HG03442 (cell line): ENCODE results near the gene GPC5.
A peak's percentile ranks its signal among the peaks of the same experiment; 100 is the strongest.

ENCODE experiments used
- ATAC-seq: cut with Tn5 transposase; IDR thresholded peaks from one replicate; pipeline ENCODE4 v1.9.1; 2021; ENCODE audit warnings: mild to moderate bottlenecking, moderate library complexity; ENCODE audit not compliant: unreplicated experiment

Gene GPC5

DNA sequence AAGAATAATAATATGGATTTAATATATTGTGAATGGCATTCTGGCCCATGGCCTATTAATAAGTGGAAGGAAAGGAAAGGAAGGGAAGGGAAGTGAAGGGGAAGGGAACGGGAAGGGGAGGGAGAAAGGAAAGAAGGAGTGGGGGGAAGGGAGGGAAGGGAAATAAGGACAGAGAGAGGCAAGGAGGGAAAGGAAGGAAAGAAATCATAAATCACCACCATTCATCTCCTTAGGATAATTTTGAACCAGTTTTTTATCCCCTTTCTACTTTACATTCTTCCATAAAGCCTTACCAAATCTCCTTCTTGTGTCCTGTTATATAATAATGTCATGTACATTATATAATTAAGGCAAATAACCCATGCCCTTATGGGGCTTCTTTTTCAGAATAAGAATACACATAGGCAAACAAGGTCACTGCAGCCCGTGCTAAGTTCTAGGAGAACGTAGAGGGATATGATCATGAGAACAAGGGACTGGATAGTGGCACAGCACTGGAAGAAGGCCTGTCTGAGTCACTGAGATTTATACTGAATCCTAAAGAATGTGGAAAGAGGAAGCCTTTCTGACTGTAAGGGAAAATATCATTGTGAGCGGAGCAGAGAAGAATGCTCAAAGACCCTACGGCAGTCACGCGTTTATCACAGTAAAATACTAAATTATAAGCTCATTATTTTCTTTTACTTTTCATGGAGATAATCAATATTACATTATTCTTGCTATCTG lies 1383.7 kb downstream of the GPC5 start:
- ATAC-seq = no peak

DNA sequence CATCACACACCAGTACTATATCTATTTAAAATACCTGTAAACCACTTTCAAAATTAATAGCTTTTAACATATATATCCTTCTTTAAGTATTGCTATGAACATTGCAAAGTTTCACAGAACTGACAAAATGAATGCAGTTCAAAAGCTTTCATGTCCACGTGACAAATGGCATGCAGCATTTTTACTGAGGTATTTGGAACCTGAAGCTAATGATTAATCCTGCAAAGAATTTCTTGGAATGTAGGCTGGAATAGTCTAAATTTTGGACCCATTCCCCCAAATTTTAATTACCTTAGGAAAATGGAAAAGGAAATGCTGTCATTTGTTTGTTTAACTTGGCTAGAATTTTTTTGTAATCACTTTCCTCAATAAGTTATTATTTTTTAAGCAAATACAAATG lies 1404.4 kb downstream of the GPC5 start:
- ATAC-seq = no peak

DNA sequence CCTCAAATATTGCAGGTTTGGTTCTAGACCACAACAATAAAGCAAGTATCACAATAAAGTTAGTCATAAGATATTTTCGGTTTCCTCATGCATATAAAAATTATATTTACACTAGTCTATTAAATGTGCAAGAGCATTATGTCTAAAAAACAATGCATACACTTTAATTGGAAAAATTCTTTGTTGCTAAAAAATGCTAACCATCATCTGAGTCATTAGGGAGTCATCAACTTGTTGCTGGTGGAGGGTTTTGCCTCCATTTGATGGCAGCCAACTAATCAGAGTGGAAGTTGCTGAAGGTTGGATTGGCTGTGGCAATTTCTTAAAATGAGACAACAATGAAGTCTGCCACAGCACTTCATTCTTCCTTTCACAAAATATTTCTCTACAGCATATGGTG lies 1405.9 kb downstream of the GPC5 start:
- ATAC-seq = no peak

DNA sequence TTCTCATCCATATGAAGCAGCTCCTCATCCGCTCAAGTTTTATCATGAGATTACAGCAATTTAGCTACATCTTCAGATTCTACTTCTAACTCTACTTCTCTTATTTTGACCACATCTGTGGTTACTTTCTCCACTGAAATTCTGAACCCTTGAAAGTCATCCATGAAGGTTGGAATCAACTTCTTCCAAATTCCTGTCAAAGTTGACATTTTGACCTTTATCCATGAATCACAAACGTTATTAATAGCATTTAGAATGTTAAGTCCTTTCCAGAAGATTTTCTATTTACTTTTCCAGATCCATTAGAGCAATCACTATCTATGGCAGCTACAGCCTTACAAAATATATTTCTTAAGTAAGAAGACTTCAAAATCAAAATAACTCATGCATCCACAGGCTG lies 1406.5 kb downstream of the GPC5 start:
- ATAC-seq = no peak

DNA sequence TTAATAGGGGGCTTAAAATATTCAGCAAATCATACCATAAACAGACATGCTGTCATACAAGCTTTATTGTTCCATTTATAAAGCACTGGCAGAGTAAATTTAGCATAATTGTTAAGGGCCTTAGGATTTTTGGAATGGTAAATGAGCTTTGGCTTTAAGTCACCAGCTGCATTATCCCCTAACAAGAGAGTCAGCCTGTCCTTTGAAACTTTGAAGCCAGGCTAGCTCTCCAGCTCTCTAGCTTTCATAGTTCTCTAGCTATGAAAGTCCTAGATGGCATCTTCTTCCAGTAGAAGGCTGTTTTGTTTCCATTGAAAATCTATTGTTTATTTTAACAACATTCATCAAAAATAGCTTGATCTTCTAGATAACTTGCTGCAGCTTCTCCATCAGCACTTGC lies 1407.3 kb downstream of the GPC5 start:
- no peak for ATAC-seq

DNA sequence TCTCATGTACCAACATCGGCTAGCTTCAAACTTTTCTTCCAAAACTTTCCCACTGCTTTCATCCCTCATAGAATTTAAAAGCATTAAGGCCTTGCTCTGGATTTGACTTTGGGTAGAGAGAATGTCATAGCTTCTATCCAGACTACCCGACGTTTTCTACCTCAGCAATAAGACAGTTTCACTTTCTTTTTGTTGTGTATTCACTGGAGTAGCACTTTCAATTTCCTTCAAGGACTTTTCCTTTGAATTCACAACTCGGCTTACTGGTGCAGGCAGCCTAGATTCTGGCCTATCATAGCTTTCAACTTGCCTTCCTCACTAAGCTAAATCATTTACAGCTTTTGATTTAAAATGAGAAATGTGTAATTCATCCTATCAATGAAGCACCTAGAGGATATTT lies 1407.8 kb downstream of the GPC5 start:
- peak; percentile 38 for ATAC-seq

DNA sequence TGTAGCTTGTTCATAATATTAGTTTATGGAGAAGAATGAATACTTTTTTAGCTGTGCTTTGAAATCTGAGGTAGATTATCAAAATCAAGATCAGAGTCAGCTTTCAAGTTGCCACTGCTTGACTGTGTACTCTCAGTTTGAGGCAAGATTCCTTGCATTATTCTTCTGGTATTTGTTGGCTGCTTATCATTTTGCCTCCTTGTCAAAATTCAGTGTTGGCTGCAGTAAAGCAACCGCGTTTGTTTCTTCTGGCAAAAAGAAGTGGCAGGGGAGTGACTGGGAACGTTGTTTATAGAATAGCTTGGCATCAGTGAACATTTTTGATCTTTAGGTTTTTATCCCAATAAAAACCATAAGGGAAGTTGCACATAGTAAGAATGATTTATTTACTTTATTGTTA lies 1408.9 kb downstream of the GPC5 start:
- ATAC-seq = no peak

DNA sequence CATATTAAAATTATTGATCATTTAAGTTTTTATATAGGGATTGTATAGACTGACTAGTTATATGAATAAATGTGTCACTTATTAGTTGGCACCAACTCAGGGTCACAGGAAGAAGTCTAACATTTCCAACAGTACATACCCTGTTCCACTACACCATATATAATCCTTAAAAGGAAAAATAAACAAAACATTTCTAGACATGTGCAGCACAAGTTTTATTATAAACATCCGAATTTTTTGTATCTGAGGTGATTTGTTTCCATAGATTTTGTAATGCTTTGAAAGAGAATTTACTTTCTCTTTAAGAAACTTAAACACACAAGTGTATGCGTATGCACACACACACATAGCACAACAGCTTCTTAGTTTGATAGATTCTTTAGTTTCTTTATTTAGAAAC lies 1409.5 kb downstream of the GPC5 start:
- no peak for ATAC-seq

DNA sequence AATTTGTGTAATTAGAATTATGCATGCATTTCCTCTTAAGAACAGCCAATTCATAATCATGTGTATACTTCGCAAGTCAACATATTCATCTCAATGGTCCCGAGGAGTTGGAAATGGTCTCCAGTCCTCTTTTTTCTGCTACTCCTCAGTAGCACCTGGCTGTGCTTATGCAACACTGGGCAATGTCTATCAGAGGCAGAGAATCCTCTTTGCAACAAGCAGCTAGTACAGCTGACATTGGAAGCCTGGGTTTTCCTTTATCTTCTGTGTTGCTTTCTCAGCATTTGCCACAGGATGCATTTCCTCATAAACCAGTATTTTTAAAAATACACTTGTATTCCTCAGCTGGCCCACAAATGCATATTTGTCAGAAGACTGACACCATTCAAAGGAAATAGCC lies 1422.9 kb downstream of the GPC5 start:
- no peak for ATAC-seq

DNA sequence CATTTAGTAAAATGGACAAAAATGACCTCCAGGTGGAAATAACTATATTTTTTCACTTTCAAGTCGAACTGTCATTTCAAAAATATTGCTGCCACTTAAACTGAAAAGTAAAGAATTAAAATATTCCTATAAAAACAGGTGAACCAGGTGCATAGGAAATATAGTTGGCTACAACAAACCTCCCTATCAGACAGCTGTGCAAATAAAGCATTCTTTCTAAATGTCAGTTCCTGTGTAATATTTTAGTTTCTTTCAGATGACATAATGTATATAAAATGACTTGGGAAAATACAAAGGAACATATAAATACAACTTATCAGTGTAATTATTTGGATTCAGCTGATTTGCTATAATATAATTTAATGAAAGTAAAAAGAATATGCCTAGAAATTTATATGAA lies 1424.6 kb downstream of the GPC5 start:
- ATAC-seq = no peak

DNA sequence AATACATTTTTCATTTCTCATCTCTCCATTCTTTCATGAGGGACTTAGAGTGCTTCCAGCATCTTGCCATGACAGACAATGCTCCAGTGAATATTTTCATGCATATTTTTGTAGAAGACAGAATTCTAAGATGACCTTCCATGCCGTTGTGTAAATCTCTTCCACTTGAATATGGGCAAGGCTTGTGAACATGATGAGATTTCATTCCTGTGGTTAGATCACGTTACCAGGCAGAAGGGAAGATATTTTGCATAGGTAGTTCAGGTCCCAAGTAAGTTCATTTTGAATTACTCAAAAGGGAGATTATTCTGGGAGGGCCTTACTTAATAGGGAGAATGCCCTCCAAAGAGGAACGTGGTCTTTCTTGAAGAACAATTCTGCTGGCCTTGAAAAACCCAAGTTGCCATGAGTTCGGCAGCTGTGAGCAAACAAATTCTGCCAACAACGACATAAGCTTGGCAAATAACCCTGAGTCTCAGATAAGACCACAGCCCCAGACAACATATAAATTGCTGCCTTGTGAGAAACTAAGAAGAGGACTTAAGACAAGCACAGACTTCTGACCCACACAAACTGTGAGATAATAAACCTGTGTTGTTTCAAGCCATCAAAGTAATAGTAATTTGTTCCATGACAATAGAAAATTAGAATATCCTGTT lies 1427.6 kb downstream of the GPC5 start:
- ATAC-seq = no peak

DNA sequence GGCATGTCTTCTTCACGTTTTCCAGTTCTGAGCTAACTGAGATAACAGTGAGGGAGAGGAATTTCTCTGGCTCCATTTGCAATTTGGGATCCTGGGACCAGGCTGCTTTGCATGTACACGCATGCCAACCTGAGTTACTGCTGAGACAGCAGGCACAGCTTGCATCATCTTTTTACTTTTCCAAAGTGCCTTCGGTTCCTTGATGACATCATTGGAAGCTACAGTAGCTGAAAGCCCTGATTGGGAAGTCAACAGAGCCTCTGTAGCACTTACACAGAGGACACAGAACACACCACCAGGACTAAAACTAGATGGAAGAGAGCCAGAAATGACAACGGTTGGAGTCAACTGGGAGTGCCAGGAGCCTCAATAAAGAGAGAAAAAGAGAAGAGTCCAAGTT lies 1429.1 kb downstream of the GPC5 start:
- ATAC-seq = no peak

DNA sequence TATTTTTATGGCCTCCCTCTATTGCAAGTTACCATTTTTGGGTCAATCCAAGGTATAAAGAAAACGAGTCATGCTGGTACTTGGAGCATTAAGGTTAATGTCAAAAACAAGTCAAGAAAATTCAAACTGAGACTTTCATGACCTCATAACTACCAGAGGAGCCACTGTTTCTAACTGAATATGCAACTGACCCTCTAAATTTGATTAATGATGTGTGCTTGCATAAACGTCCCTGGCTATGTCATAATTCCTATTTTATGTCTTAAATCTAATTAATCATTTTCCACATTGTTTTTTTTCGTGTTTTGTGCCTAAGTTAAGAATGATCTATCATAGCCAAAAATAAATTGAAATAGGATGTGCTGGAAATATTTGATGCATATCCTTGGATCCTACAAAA lies 1431.5 kb downstream of the GPC5 start:
- no peak for ATAC-seq

DNA sequence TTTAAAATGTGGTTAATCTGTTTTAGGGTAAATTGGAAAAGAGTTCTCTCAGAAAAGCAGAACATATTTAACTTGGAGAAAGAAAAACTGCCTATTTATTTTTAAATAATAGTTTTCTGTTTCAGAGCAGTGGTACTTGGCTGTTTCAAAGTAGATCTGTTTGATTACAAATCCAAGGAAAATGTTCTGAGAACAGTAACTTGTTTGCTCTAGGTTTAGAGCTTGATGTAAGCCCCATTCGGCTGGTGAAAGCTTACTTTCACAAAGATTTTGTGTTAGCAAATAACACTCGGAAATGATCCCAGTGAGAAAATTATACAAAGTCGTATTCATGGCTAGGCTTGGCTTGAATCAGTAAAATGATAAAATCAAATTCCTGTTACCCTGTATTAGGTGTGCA lies 1432.4 kb downstream of the GPC5 start:
- ATAC-seq = no peak

DNA sequence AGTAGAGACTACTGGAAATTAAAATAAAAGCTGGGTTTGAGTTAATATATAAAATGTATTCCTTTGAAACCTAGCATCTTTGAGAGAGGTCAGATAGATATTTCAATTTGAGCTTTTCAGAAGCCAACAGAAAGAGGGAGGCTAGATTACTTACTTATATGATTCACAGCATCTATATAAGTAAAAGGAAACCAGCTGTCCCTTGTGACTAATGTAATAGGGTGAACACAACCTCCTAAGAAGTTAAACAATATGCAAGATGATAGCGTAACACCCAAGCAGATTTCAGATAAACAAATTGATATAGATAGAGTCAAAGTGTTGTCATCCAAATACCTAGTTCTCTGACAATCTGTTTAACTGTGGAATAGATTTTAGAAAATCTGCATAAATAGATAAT lies 1434.7 kb downstream of the GPC5 start:
- ATAC-seq = no peak

DNA sequence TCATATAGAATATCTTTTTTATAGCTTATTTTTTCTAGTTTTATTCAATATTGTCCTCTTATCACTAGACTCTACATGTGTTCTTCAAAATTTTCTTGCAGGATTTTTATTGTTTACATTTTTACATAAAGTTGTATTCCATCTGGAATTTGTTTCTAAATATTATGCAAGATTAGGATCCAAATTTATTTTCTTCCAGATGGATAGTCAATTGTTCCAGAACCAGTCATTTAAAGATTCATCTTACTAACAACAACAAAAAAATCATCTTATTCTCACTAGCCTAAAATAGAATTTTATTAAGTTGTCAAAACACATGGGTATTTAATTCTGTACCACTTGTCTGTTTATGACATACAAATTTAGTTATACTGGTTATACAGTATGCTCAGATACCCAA lies 1437.8 kb downstream of the GPC5 start:
- no peak for ATAC-seq

DNA sequence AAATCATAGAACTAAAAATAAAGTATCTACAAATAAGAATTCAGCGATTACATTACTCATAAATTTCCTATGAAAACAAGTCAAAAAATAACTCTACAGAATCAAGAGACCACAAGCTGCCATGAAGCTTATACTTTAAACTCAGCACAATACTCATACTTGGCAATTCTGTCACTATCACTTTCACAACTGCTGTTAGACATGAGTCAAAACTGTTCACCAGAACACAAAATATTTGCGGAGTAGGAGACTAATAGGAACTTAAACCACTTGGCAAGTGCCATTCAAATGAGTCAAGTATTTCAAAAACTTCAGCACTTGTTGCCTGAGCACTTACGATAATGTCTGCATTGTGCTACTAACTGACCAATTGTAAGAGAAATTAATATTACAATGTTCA lies 1440.4 kb downstream of the GPC5 start:
- peak; percentile 51 for ATAC-seq

DNA sequence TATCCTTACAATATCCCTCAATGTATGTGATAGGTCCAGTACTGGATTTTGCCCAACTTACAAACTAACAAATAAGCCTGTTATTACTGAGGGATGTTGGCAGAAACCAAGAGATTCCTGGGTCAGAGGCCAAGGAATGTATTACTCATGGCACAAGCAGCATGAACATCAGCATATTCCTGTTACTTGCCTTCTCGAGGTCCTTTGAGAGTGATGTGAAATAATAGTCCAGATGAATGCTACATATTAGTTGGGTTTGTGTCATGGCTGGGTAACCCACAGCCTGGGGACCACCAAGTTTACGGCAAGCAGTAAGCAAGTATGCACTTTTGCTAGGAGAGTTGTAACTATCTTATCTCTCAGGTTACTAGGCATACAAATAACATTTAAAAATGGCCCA lies 1443.7 kb downstream of the GPC5 start:
- ATAC-seq = no peak

DNA sequence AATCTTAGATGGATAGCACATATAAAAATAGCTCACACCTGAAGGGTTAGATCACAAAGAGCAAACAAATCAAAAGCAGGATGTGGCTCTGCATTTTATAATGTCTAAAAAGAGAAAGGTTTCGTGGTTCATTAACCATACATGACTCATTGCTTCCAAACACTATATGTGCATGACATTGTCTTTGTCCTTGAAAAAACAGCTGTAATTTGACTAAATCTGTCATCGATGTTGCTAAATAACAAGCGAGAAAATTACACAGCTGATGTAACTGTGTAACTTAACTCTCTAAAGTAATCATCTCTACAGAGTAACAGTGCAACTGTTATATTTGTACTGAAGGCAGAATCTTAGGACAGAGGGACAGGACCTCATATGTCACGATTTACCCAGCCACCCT lies 1445.1 kb downstream of the GPC5 start:
- ATAC-seq = peak; percentile 60

DNA sequence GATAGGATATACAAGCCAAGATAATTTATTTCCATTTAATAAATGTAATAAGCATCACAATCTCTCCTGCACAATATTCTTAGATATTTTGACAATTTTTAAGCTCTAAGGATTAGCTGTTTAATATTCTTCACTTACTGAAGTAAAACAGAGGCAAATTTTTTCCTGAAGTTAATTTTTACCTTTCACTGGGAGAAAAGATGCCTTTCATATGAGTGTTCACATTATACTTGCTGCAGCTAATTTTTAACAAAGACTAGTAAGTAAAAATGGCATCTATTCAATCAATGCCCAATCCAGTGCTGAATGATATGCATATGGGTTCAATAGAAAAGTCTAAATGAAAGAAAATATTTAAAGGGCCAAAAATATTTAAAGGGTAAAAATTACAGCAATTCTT lies 1451.0 kb downstream of the GPC5 start:
- no peak for ATAC-seq

DNA sequence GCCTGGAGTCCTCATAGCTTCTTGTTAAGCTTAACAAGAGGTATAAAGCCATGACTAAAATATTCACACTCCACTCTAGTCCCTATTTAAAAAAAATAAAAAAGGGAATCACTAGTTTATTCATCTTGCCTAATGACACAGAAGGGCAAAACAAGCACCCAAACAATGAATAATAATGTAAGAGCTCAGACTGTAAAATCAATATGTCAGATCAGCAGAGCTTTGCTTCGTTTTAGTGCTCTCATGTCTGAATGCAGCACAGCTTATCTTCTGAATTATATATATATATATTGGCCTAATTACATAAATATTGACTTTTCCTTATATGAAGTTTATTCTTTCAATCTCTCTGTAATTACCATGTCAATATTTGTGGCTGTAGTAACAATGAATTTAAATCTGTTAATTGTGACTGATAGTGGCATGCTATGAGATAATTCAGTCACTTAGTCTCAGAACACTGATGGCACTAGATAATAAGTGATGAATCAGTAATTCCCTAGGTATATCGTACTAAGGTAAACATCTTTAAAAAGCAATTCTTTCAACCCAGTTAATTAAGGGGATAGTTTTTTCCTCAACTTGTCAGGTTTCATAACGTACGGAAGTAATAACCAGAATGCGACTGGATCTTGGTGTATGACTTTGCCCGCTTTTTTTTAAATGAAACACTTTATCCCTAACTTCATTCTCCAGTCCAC lies 1466.3 kb downstream of the GPC5 start:
- no peak for ATAC-seq

DNA sequence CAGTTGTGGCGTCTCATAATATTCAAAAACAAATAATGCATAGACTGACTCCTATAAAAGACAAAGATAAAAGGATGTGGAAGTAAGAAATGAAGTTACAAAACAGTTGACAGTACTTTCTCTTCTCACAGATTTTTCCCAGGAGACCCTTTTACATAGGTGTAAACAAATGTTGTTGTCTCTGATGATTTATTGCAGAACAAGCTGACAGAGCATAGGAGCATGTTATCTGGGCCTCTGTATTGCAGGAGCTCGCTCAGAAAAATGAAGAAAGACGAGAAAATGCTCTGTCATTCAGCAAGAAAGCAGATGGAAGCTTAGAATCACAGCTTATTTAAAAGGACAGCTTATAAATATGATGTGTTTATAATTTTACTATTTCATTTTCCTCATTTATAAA lies 1474.6 kb downstream of the GPC5 start:
- ATAC-seq = no peak
